ENCODE data around the gene NAV2.
"Not testable (repeated sequence)": the region's sequence is repeated elsewhere in the genome, so short reads cannot be mapped to it uniquely, and the experiment has no call there.

Gene NAV2

DNA sequence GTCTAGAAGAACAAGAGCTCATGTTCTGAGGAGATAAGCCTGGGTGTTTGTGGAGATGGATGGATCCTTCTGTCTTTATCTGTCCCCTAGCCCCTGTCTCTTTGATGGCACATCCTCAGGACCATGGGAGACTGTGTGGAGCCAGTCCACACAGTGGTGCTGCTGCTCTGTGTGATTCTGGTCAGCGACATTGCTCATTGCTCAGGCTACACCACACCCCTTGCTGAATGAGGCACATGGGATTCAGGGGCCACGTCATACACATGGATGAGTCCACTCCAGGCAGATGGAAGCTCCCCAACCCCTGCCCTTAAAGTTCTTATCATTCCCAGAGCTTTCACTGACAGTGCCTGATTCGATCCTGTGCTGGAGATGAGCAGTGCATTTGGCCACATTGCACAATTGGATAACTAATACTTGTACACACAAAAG lies 222.2 kb downstream of the NAV2 start:
- DNase-seq: no peak

DNA sequence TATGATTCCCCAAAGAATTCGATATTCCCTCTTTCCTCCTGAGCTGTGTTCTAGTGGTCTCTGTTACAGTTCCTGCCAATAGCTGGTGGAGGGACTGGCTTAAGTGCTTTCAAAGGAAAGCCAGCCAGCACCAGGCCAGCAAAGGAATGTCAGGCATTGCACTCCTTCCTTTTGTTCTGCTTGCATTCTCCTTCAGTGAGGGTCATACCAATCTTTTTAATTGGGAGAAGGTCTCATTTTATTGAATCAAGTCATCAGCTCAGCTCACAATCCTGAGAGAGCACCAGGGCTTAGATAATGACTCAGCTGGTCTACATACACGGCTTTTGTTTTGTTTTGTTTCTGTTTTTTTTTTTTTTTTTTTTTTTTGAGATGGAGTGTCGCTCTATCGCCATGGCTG lies 222.9 kb downstream of the NAV2 start:
- DNase-seq: no peak

DNA sequence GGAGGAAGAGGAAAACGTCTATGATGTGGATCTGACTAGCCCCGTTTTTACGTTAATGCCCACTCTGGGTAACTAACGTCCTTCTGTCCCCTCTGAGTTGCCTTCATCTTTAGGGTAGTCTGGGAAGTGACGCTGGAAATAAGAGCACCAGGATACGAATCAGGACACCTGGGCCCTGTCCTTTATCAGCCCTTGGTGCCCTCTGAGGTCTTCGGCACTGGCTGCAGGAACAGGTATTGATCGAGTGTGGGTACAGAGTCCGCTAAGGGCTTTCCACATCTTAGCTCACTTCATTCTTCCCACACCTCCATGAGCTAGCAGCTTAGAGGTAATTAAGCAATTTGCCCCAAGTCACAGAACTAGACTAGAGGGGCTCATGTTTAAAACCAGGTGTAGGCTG lies 223.8 kb downstream of the NAV2 start:
- no peak for DNase-seq

DNA sequence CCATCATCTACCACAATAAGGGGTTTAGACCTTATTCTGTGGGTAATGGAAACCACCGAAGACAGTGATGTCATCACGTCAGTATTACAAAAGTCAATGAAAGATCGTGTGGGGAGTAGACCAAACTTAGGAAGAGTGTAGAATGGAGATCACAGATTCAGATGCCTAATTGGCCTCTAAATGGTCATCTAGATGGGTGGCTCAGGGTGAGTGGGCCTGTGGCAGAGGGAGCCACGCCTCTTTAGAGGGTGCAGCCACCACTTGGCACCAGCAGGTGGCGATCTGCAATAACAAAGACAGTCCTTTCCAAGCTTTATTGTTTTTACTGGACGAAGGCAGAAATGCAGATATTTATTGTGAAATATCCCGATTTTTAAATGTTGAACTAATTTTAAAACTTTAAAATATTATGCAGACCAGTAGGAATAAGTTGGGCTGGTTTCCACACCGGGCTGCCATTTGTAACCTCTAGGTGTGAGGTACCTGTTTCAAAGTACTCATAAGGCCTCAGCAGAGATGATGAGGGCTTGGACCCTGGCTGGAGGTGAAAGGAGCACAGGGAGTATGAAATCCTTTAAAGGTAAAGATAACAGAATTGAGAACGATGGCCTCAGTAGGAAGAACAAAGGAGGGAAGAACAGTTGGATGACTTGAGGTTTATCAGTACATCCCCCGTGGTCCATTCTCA lies 225.7 kb downstream of the NAV2 start:
- no peak for DNase-seq

DNA sequence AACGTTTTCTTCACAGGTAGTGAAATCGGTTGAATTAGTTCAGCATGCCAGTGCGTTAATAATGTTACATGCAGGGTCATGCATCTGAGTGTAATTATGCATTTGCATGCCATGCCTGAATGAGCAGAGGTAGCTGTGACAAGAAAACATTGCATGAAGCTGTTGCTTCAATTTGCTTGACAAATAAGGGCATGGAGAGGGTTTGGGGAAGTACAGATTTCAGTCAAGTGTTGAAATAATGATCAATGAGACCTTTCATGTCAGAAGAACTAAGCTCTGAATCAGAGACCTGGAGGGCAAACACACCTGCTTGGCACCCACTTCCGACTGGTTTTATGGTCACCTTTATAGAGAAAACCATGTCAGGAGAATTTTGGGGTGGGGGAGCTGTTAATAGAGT lies 226.2 kb downstream of the NAV2 start:
- no peak for DNase-seq

DNA sequence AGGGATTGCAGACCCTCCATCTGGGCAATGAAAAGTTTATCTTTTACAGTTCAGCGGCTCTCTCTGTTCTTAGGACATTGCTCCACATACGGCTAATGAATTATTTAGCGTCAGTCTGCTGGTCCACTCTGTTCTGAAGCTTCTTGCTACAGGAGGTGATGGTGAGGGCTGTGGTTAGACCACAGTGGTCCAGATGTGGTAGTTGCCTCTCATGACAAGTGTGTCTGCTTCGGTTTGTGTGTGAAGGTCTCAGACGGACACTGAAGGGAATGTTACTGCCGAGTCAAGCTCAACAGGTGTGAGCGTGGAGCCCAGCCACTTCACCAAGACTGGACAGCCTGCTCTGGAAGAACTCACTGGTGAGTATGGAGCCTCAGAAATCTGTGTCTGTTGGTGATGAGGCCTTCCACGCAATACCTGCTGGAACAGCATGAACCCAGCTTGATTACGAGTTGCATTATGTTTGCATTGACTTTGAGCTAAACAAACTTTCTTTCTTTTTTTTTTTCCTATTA lies 226.8 kb downstream of the NAV2 start:
- no peak for DNase-seq

DNA sequence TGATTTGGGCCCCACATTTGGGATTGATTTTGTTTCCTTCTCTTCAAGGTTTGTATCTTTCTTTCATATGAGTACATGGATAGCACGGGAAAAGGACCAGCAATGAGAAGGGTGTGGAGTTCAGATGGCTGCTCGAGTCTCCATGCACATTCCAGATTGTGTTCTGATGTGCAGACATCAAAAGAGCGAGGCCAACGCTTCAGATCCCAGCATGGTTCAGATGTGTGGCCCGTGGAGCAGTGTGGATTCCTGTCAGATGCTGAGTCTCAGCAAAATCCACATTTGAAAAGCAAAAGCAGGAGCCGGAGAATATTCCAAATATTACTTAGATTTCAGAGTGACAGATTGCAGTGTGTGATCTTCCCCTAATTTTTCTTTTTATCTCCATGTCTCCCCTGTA lies 228.2 kb downstream of the NAV2 start:
- DNase-seq: no peak

DNA sequence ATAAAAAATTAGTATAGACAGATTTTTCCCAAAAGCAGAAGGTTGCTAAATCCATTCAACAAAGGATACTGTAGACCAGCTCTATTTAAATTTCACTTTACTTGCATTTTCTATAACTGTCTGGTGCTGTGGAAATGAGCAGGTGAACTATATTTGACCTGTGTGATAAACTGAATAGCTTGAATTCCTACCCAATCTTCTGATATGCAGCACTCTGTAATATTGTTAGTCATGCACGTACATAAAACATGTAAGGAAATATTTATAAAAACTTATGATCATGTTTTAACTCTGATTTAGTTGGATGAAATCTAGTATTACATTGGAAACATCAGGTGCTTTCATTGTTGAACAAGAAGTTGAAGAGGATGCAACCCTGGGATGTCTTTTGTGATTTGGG lies 234.0 kb downstream of the NAV2 start:
- no peak for DNase-seq

DNA sequence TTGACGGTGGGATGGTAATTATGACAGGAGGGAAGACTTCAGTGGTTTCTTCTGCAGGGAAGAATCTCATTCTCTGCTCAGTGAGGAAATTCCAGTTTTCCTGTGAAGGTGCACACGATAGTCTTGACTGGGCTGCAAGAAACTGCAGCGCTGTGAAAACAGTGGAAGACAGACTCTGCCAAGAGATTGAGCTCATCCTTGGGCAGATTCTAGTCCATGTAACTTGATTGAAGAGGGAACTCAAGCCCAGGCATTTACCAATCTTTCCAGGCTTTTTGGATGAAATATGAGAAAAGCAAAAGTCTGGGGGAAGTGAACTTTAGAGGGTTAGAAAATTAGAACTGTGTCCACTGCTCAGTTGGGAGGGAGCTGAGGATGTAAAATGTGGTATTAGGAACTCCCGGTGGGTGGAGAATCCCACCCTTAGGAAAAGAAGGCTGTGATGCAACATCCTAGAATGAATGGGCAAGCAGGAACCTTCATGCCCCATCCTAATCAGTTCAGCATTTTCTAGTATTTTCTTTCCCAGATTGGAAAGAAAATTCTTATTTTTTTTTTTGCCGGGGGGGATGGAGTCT lies 235.0 kb downstream of the NAV2 start:
- no peak for DNase-seq

DNA sequence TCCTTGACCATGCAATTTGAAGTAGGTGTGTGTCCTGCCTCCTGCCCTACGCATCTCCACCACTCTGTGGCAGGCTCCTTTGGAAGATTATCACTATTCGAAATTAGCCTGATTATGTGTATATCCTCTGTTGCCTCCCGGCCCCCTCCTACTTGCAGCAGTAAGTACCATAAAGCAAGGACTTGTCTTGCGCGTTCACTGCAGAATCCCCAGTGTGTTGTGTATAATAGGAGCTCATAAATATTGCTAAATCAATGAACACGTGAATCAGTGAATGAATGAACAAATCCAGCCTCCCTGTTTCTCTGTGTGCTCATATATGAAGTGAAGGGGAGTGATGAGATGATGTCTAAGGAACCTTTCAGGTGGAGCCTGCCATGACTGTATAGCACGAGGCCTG lies 237.0 kb downstream of the NAV2 start:
- no peak for DNase-seq

DNA sequence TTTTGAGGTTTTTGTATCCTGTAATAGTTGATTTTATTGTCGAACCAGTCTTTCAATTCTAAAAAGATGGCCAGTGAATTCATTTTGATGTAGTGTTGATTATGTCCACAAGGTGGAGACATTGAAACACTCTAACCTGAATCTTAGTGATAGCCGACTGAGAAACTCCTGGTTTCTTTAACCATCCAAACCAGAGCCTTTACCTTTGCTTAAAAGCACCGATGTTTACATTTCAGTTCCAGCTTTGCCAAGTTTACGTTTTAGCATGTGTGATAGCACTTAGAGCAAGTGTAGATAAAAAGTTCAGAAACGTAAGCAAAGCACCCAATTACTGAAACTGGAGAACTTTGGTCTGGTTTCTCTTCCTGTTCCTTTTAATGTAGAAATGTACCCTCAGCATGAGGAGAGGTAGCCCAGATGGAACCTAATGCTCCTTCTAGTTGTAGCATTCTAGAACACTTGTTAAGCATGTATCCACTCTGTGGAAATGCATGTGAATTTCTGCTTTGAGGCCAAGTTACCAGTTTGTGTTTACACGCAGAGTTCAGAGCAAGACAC lies 239.0 kb downstream of the NAV2 start:
- no peak for DNase-seq

DNA sequence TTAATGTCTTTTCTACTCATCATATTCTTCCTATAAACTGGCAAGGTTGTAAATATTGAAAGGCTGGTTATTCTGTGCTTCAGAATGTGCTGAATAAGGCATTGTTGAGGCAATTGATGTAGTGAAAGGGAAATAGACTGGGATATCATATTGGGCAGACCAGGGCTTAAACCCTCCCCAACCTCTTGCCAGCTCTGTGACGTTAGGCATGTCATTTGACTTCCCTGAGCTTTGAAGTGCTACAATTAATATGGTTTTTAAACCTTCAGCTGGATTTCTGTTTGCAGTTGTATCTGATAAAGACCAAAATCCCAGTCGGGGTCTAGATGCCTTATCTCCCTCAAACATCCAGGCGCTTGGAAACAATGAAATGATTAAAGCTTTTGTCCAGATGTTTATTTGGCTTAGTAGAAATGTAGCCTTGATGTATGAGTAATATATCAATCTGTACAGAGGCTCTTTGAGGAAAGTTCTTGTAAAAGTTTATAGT lies 239.5 kb downstream of the NAV2 start:
- no peak for DNase-seq

DNA sequence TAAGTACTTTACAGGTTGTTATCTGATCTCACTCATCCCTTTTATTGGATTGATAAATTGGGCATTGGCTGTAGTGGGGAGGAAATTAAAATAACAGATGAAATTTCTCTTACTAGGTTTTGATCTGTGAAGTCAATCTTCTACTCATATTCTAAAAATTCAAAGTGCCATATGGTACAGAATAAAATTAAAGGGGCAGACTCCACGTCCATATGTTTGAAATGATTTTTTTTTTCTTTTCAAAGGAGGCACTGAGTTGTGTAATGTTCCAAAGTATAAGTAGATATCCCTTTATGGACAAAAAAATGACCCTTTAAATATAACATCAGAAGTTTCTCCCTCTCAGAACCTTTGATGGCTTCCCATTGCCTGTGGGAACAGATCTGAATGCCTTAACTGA lies 240.3 kb downstream of the NAV2 start:
- DNase-seq: no peak

DNA sequence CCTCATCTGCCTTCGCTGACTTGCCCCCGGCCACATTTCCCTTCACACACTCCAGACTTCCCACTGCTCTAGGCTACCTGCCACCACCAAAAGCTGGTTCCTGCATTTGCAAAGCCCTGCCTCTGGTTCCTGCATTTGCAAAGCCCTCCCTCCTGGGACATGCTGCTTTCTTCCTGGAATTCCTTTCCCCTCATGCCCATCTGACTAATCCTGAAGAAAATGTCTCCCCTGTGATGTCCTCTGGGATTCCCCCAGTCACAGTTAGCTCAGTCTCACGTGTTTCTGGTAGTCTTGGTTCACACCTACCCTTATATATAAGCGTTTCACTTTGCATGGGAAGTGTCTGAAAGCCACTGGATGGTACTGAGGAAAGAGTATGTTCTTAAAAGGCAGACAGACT lies 240.7 kb downstream of the NAV2 start:
- DNase-seq: no peak

DNA sequence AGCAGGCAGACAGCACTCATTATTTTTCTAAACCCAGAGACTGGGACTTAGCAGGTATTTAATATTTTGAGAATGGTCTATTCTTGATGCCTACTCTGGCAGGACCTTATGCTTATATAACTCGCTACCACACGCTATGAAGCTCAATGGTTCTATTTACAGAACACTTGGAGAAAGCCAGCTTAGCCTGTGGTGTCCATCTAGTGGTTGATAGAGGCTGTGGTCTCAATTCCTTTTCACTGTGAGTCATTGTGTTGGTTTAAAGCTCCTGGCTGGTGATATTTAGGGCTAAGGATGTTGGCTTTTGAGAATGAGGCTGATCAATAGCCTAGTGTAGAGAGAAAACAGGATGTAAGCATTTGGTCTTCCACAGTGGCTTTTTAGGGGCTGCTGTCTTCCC lies 241.3 kb downstream of the NAV2 start:
- no peak for DNase-seq

DNA sequence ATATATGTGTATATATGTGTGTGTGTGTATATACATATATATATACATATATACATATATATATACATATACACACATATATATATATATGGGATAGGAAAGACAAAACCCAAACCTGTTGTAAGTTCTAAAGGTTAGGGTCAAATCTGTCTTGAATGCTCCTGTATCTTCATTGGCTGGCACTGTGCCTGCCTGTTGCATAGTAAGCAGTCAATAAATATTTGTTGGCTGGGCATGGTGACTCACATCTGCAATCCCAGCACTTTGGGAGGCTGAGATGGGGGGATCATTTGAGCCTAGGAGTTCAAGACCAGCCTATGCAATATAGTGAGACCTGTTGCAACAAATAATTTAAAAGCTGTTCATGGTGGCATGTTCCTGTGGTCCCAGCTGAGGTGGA lies 242.3 kb downstream of the NAV2 start:
- DNase-seq: no peak

DNA sequence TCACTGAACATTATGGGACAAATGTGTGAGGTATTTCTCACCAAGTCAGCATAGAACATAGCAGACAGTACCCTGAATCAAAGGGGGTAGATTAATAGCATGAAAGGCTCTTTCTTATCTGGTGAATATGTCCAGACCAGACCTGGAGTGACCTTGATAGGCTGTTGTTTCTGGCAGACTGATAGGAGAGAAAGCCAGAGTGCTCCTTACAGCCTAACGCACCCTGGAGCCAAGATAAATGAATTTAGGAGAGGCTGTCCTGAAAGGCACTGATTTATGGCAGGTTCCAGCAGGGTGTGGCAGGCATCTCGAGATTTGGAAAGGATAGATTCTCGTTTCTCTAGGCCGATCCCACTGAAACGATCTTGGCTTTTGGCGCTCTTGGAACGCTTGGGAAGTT lies 243.0 kb downstream of the NAV2 start:
- no peak for DNase-seq

DNA sequence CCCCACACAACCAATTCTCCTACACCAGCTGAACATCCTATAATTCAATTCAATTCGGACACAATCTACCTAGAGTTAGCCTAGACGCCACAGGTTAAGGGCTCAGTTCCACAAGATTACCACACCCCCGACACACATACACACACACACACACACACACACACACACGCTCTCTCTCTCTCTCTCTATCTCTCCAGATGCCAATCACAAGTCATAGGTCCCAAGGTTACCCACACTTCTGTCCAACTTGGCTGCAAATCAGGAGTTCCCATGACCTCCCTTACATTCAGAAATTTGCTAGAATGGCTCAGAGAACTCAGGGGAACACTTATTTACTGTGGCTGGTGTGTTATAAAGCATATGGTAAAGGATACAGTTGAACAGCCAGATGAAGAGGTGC lies 243.6 kb downstream of the NAV2 start:
- no peak for DNase-seq

DNA sequence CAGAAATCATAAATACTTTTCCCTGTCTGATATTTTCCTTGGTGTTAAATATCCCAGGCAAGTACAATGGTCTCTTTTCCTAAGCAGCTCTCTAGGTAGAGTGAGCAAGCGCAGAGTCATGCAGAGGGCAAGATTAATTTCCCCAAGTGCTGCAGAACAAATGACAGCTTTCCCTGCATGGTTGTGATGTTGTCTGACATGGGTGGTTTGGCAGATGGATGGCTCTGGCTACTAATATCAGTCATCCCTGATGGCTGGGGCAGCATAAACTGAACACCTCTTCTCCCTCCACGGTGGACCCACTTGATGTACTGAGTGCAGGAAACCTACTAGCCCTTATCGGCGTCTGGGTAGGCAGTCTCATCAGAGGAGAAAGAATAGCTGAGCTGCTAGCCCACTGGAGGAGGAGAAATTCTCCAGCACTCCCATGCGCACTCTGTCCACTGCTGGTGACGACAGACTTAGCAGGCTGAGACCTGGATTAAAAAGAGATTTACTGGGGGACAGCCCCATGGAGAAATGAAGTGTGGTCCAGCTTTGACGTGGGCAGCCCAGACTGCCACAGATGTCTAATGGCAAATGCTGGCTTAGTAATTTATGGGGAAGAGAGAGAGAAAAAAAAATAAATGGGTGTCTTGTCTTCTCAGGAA lies 244.8 kb downstream of the NAV2 start:
- DNase-seq: no peak

DNA sequence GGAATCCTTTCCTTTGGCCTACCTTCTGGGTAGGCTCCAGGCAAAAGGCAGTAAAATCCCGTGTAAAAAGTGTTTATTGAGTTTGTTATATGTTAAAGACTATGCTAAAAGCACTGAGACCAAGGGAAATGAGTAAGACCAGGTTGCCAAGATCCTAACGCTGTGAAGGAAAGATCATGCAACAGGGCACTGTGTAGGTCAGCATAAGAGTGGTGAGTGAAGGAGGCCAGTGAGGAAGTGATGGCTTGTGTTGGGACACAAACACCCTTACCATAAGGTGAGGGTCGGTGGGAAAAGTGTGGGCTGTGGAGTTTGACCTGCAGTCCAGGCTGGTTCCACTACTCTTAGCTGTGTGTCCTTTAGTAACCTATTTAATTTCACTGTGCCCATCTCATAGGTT lies 245.6 kb downstream of the NAV2 start:
- no peak for DNase-seq

DNA sequence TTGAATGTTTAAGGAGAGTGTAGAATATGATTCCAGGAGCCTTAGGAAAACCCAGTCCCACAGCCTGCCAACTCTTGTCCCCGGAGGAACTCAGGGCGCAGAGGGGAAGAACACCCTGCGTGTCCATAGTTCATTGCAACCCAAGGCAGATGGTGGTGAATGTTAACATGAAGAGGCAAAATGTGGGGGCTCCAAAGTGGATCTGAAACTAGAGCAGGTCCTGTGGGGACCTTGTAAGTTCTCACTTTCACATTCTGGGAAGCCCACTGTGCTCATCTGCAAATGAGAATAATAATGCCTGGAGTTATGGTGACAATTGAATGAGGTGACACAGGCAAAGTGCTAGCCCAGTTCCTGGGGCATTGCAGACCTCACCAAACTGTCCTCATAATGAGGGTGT lies 246.6 kb downstream of the NAV2 start:
- no peak for DNase-seq

DNA sequence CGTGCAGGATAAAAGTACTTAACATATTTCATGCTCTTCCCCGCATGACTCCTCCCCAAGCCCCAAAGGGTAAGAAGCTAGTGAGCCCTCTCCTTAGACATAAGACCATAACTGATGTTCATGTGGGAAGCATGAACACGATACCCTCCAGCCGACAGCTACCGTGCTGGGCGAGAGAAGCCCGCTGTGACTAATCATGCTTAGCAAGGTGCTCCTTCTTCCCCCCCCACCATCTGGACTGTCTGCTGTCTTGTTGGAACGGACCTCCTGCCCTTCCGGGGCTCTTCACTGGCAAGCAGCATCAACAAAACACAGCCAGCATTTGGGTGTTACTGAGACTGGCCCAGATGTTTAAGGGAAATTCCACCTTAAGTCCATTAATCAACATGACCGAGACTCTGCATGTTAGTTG lies 247.0 kb downstream of the NAV2 start:
- no peak for DNase-seq

DNA sequence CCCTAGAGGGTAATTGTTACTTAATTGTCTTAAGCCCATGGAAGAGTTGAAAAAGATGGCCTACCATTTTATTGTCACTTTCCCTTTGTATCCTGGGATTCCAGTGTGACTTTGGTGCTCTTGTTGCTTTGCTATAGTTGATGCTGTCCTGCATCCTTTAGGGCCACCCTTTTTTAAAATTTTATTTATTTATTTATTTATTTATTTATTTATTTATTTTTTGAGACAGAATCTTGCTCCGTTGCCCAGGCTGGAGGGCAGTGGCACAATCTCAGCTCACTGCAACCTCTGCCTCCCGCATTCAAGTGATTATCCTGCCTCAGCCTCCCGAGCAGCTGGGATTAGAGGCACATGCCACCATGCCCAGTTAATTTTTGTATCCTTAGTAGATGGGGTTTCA lies 247.8 kb downstream of the NAV2 start:
- not testable (repeated sequence) for DNase-seq

DNA sequence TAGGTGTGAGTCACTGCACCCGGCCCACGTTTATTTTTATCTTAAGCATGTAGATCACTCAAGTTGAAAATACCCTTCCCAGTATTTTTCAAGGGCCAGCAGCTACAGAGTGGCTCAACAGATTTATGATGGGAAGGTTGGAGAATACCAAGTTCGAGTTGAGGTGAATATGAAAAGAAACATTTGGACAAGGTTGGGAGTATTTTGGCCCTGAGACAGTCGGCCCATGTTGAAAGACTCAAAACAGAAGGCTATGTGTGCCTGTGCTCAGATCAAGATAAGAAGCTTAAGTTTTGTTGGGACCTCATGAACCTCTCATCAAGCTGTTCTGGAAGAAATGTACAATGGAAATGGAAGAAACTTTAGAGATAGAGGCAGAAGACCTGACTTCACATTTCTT lies 248.6 kb downstream of the NAV2 start:
- DNase-seq: no peak

Data from SIG-M5 (cell line).